HuH-7.5 (cell line): ENCODE data around the gene USP1.
A peak's percentile ranks its signal among the peaks of the same experiment; 100 is the strongest.

Source experiments
- DNase-seq: peaks from one replicate; pipeline ENCODE4 v3.0.0; 2011; ENCODE audit warnings: low spot score

Gene USP1, protein sequence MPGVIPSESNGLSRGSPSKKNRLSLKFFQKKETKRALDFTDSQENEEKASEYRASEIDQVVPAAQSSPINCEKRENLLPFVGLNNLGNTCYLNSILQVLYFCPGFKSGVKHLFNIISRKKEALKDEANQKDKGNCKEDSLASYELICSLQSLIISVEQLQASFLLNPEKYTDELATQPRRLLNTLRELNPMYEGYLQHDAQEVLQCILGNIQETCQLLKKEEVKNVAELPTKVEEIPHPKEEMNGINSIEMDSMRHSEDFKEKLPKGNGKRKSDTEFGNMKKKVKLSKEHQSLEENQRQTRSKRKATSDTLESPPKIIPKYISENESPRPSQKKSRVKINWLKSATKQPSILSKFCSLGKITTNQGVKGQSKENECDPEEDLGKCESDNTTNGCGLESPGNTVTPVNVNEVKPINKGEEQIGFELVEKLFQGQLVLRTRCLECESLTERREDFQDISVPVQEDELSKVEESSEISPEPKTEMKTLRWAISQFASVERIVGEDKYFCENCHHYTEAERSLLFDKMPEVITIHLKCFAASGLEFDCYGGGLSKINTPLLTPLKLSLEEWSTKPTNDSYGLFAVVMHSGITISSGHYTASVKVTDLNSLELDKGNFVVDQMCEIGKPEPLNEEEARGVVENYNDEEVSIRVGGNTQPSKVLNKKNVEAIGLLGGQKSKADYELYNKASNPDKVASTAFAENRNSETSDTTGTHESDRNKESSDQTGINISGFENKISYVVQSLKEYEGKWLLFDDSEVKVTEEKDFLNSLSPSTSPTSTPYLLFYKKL

GRCh38 chr1:62436466-62437272 lies at the start of gene USP1:
Gene USP1 (plus strand): TSS chr1:62437049. CDS start chr1:62439868, 2,819 bp downstream.
- peak; percentile 91 for DNase-seq

DNA sequence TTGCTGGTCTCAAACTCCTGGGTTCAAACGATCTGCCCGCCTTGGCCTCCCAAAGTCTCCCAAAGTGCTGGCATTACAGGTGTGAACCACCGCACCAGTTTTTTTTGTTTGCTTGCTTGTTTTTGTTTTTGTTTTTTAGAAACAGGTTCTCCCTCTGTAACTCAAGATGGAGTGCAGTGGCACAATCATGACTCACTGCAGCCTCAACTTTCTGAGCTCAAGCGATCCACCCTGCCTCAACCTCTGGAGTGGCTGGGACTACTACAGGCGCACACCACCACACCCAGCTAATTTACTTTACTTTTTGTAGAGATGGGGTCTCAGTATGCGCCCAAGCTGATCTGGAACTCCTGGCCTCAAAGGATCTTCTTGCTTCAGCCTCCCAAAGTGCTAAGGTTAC lies 47.3 kb upstream of the USP1 start:
- DNase-seq = no peak

- DNase-seq = no peak
Measured at GRCh38 chr1:62390071-62390470, 46.8 kb upstream of the USP1 start.

DNA sequence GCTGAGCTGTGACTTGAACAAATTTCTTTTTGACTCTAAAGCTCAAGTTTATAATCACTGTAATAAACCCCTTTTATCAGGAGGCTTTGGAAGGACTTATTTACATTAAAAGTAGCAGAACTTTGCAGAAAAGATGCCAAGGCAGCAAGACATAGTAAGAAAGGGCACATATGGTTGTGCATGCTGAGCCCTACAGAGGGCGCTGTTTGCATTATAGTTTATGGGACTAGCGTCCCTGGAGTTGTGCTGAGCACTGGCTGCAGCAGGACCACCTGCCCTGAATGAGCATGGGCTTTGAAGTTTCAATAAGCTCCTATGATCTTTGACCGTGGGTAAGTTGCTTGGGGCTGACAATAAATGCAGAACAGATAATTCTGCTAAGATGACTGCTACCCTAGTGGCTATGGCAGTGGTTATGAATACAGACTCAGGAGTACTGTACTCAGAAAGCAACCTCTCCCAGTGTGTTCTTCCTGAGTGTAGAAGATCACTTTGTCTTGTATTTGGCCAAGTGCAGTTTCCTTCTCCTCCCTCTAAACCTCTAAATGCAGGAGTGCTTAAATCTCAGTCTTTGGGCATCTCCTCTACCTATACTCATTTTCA lies 45.4 kb upstream of the USP1 start:
- no peak for DNase-seq

GRCh38 chr1:62392951-62393350 lies 43.9 kb upstream of the USP1 start:
- no peak for DNase-seq

GRCh38 chr1:62394646-62395045 lies 42.2 kb upstream of the USP1 start:
- no peak for DNase-seq

- no peak for DNase-seq
Measured at GRCh38 chr1:62395291-62395690, 41.6 kb upstream of the USP1 start.

DNA sequence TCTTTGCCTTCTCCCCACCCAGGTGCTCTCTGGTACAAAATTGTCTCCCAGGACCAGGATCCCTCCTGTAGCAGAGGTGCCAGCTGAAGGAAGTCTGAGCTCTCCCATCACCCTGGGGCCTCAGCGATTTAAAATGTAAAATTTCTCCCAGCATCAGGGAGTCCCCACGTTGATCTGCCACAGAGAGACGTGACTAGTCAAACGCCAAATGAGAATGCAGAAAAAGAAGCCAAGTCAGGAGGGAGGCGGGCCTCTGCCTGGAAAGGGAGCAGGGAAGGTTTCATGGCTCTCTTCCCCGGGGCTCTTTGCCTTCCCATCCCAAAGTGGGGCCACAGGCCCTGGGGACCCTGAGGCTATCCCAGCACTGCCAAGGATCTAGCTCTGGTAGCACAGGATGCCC lies 40.0 kb upstream of the USP1 start:
- no peak for DNase-seq

DNA sequence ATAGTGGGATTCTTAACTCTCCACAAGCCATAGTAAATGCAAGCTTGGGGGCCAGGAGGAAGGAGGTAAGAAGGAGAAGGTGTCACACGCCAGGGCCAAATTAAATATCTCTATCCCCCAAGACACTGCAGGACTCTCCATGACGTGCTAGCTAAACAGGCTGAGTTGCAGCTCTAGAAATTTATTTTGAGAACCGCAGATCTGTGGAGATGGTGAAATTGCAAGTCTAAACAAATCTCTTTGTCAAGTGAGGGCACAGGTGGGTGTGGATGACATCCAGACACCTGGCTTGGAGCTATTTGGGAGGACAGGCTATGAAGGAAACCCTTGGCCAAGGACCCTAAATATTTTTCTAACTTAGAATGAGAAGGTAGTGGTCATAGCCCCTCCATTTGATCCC lies 39.5 kb upstream of the USP1 start:
- no peak for DNase-seq

DNA sequence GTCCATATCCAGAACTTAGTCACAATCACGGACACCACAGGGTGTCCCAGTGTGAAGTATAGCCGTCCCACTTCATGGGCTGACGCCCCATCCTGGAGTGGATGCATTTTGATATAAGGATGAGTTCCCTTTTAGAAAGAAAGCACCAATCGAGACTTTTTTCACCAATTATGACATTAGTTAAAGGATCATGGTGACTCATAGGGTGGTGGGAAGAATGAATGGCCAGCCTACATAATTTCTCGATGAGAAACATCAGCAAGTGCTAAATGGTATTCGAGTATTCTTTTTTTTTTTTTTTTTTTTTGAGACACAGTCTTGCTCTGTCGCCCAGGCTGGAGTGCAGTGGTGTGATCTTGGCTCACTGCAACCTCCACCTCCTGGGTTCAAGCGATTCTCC lies 38.5 kb upstream of the USP1 start:
- DNase-seq = no peak

DNA sequence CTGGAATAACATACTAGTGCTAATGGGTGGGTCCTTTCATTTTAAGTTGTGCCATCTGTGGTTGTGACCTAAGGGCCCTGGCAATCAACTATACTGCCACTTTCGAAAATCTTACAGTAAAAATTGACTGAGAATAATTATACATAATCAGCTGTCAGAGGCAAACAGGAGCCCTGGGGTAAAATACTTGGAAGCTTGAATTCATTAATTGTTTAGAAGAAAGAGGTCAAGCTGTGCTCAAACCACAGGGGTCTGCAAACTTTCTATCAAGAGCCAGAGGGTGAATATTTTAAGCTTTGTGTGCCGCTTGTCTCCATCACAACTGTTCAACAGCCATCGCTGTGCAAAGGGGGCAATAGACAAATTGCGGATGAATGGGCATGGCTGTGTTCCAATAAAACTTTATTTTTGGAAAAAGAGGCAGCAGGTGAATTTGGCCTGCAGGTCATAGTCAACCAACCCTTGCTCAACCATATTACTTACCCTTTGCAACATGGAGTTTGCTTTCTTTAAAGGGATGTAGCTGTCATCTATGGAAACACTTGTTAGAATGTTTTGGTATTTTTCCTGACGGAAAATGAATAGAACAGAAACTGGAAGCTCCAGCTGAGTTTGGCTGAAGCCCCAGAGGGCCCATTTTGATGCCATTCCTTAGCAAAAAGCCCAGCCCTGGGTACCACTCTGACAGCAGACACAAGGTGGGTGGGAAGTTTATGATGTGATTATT lies 35.7 kb upstream of the USP1 start:
- no peak for DNase-seq

DNA sequence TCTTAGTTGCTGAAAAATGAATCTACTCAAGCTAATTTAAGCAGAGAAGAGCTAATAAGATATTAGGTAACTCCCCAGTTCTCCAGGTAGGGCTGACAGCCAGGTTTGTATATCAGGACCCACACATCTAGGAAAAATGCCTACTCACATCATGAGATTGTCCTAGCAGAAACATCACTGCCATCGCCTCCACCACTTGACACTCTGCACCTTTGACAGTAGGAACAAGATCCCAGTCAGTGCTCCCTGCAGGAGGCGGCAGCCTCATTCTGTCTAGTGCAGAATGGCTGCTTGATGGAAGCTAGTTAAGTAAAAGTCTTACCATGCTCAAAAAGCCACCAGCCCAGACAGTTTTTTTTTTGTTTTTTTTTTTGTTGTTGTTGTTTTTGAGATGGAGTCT lies 31.6 kb upstream of the USP1 start:
- no peak for DNase-seq

GRCh38 chr1:62406576-62406975 lies 30.3 kb upstream of the USP1 start:
- no peak for DNase-seq

GRCh38 chr1:62407398-62408009 lies 29.3 kb upstream of the USP1 start:
- peak; percentile 25 for DNase-seq

DNA sequence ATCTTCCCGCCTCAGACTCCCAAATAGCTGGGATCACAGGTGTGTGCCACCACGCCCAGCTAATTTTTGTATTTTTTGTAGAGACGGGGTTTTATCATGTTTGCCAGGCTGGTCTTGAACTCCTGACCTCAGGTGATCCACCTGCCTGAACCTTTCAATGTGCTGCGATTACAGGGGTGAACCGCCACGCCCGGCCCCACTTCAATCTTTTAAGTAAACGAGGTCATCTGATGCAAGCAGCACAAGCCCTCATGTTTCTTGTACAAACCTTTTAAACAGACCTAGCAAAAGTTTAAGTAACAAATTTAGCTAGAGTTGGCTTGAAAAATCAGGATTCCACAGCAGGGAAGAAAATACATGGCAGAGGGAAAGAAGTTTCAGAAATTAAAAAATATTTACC lies 21.2 kb upstream of the USP1 start:
- DNase-seq = no peak

DNA sequence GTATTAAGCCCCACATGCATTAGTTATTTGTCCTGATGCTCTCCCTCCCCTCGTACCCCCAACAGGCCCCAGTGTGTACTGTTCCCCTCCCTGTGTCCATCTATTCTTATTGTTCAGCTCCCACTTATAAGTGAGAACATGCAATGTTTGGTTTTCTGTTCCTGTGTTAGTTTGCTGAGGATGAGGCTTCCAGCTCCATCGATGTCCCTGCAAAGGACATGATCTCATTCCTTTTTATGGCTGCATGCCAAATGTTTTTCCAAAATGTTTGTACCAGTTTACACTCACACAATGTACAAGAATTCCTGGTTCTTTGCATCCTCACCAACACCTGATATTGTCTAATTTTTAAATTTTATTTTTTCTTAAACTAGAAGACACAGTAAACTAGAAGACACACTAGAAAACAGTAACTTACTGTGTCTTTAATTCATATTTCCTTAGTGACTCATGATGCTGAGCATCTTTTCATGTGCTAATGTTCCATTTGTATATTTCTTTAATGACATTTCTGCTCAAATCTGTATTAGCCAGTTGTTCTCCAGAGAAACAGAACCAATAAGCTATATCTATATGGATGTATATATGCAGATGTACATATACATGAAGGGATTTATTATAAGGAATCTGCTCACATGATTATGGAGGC lies 19.4 kb upstream of the USP1 start:
- DNase-seq = no peak

DNA sequence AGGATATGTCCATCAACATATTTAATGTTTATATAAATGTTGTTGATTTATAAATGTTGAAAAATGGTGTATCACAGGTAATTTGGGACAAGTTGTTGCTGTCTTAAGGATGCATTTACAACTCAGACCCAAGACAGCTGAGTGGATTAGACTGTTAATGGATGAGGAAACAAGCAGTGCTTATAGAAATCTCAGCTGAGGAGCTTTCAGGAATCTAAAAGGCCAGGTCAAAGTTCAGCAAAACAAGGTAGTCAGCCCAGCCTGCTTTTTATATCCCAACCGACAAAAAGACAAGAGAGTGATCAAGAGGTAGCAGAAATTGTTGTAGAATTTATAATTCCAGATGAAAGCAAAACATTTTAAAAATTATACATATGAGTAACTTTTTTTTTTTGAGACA lies 16.6 kb upstream of the USP1 start:
- DNase-seq = no peak

DNA sequence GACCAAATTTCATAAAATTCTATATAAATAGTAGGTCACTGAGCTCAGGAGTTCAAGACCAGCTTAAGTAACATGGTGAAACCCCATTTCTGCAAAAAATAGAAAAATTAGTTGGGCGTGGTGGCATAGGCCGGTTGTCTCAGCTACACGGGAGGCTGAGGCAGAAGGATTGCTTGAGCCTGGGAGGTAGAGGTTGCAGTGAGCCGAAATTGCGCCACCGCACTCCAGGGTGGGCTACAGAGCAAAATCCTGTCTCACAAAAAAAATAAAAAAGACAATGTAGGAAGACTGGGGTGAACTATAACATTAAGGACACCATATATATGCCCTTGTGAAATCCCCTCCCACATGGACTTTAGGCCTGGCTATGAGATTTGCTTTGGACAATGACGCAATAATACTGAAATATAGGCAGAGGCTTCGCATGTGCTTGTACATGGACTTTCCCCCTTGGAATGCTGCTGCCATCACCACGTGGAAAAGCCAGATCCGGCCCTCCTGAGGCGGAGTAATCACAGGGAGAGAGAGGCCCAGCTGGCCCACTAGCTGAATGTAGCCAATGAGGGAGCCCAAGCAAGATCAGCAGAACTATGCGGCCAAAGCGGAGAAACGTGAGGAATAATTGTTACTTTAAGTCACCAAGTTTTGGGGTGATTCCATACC lies 13.1 kb upstream of the USP1 start:
- DNase-seq = peak; percentile 39

GRCh38 chr1:62424411-62424810 lies 12.4 kb upstream of the USP1 start:
- DNase-seq = no peak

DNA sequence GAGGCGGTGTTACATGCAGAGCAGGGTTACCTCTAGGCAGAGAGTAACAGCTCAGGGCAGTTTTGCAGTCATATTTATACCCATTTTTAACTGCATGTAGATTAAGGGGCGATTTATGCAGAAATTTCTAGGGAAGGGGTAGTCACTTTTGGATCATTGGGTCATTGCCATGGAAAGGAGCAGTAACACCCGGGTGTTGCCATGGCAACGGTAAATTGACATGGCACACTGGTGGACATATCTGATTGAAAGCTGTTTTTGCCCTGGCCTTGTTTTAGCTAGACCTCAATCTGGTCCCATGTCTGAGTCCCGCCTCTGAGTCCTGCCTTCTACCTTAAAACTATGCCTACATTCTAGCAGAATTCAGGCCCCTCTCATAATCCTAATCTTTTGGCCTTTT lies 11.8 kb upstream of the USP1 start:
- DNase-seq = no peak
